Measurements from ENCODE around the gene EXOC3L1. TPM values are rescaled to one million over a fixed set of nuclear protein-coding genes. Genes with fewer than 3 reads are reported as not detected.

EXOC3L1 gene
- total and polyA plus RNA-seq, 2 of the 13 experiments (the other 11 are each of a cell fraction or from before 2014, with no cell fraction given) = 0.12 TPM; not detected in 1

DNA sequence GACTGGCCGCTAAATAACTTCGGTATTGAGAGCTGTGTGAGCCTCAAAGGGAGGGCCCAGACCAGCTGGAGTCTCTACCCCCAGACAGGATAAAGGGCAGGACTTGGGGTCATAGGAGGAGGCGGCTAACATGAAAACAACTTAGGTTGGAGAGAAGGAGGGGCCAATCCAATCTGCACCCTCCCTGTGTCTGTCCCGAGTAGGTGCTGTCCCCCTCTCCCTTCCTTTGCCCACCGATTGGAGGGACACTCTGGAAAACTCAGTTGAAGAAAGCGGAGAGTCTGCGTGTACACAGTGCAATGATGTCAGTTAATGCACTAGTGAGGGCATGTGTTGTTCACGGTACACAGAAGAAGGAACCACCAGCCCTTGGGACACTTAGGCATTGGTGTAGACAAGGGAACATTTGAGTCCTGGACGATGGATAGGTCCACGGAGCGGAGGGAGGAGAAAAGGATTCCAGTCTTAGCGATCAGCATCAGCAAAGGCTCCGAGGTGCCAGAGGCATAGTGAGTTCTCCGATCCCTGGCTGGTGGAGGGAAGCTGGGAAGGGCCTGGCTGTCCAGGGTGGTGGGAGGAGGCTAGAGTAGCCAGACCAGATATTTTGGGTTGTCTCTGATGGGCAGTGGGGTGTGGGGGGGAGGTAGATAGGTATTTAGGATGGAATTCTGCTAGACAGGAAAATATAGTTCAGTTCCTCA, 18.8 kb downstream of the EXOC3L1 start (continued):
- TF ChIP-seq ZNF615 (CRISPR knock-in tag; IDR thresholded peaks at IDR 0.05; ENCODE audit: borderline replicate concordance) = no peak
- no peak for TF ChIP-seq TGIF2 (CRISPR knock-in tag; IDR thresholded peaks at IDR 0.05)
- TF ChIP-seq ZNF713 (CRISPR knock-in tag; IDR thresholded peaks at IDR 0.05) = no peak
- TF ChIP-seq ZBTB3 (CRISPR knock-in tag; IDR thresholded peaks at IDR 0.05; ENCODE audit: borderline replicate concordance, low read depth) = peak; percentile 32; the same call in 1 of the 2 replicates
- no peak for TF ChIP-seq ELF1 (CRISPR knock-in tag; IDR thresholded peaks at IDR 0.05)
- TF ChIP-seq, protein P1, sequence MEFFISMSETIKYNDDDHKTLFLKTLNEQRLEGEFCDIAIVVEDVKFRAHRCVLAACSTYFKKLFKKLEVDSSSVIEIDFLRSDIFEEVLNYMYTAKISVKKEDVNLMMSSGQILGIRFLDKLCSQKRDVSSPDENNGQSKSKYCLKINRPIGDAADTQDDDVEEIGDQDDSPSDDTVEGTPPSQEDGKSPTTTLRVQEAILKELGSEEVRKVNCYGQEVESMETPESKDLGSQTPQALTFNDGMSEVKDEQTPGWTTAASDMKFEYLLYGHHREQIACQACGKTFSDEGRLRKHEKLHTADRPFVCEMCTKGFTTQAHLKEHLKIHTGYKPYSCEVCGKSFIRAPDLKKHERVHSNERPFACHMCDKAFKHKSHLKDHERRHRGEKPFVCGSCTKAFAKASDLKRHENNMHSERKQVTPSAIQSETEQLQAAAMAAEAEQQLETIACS (CRISPR knock-in tag; IDR thresholded peaks at IDR 0.05) = no peak; the same call in 1 of the 2 replicates
- TF ChIP-seq ZNF660 (CRISPR knock-in tag; IDR thresholded peaks at IDR 0.05; ENCODE audit: borderline replicate concordance, low read depth) = peak; percentile 50; the same call in 1 of the 2 replicates
- TF ChIP-seq AGO2 (optimal IDR thresholded peaks at IDR 0.05; ENCODE audit: low read depth, low read length) = no peak
- TF ChIP-seq, protein P2, sequence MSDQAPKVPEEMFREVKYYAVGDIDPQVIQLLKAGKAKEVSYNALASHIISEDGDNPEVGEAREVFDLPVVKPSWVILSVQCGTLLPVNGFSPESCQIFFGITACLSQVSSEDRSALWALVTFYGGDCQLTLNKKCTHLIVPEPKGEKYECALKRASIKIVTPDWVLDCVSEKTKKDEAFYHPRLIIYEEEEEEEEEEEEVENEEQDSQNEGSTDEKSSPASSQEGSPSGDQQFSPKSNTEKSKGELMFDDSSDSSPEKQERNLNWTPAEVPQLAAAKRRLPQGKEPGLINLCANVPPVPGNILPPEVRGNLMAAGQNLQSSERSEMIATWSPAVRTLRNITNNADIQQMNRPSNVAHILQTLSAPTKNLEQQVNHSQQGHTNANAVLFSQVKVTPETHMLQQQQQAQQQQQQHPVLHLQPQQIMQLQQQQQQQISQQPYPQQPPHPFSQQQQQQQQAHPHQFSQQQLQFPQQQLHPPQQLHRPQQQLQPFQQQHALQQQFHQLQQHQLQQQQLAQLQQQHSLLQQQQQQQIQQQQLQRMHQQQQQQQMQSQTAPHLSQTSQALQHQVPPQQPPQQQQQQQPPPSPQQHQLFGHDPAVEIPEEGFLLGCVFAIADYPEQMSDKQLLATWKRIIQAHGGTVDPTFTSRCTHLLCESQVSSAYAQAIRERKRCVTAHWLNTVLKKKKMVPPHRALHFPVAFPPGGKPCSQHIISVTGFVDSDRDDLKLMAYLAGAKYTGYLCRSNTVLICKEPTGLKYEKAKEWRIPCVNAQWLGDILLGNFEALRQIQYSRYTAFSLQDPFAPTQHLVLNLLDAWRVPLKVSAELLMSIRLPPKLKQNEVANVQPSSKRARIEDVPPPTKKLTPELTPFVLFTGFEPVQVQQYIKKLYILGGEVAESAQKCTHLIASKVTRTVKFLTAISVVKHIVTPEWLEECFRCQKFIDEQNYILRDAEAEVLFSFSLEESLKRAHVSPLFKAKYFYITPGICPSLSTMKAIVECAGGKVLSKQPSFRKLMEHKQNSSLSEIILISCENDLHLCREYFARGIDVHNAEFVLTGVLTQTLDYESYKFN (CRISPR knock-in tag; conservative IDR thresholded peaks at IDR 0.05) = peak; percentile 14; the same call in 1 of the 2 replicates
- no peak for TF ChIP-seq ZFP90 (CRISPR knock-in tag; IDR thresholded peaks at IDR 0.05; ENCODE audit: borderline replicate concordance)
- TF ChIP-seq THRA (CRISPR knock-in tag; IDR thresholded peaks at IDR 0.05; ENCODE audit: borderline replicate concordance) = 0 out of 2 replicates have a peak, but pooled peaks have one; percentile 1
- TF ChIP-seq MTF2 (CRISPR knock-in tag; IDR thresholded peaks at IDR 0.05; ENCODE audit: borderline replicate concordance) = no peak
- TF ChIP-seq KAT7 (CRISPR knock-in tag; IDR thresholded peaks at IDR 0.05; ENCODE audit: borderline replicate concordance) = 0 out of 2 replicates have a peak, but pooled peaks have one; percentile 22
- TF ChIP-seq, protein P3, sequence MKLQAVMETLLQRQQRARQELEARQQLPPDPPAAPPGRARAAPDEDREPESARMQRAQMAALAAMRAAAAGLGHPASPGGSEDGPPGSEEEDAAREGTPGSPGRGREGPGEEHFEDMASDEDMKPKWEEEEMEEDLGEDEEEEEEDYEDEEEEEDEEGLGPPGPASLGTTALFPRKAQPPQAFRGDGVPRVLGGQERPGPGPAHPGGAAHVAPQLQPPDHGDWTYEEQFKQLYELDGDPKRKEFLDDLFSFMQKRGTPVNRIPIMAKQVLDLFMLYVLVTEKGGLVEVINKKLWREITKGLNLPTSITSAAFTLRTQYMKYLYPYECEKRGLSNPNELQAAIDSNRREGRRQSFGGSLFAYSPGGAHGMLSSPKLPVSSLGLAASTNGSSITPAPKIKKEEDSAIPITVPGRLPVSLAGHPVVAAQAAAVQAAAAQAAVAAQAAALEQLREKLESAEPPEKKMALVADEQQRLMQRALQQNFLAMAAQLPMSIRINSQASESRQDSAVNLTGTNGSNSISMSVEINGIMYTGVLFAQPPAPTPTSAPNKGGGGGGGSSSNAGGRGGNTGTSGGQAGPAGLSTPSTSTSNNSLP (IDR thresholded peaks at IDR 0.05; ENCODE audit: low read depth, low read length) = no peak
- peak; percentile 78; the same call in 1 of the 2 replicates for TF ChIP-seq HINFP (CRISPR knock-in tag; IDR thresholded peaks at IDR 0.05; ENCODE audit: low read depth)

All from HepG2 (cell line).